Forelimb muscle (tissue), 1 donor: ENCODE measurements around the gene MCCD1. TPM values are rescaled to one million over a fixed set of nuclear protein-coding genes. Genes with fewer than 3 reads are reported as not detected.
"Not testable (repeated sequence)": the region's sequence is repeated elsewhere in the genome, so short reads cannot be mapped to it uniquely, and the experiment has no call there.

Source experiments
- DNase-seq: peaks from one replicate; pipeline ENCODE4 v3.0.0-alpha.2; 2013; ENCODE audit warnings: low read depth
- polyA plus RNA-seq: library from polyadenylated mRNA; unstranded; fragments of 120-200 nt; gene quantifications from one replicate; pipeline ENCODE4 v1.2.1, GENCODE V29; 2013; ENCODE audit not compliant: insufficient read length

The MCCD1 gene, protein sequence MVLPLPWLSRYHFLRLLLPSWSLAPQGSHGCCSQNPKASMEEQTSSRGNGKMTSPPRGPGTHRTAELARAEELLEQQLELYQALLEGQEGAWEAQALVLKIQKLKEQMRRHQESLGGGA
- polyA plus RNA-seq, result not detected

DNA sequence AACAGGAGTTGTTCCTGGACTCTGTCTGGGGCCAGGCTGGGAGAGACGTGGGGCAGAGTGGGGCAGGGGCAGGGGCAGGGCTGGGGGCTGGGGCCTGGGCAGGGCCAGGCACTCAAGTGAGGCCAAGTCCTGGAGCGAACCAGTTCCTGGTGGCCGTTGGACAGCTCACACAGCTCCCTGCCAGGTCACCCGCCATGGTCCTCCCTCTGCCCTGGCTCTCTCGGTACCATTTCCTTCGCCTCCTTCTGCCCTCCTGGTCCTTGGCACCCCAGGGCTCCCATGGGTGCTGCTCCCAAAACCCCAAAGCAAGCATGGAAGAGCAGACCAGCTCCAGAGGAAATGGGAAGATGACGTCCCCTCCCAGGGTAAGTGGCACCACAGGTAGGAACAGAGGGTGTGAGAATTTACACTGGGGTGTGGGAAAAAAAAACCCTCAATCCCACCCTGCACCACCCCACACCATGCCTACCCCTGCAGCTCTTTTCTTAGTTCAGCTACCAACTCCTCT, at the start of gene MCCD1:
Gene MCCD1, plus strand, starts transcription at position 142 of the 508 bp plus-strand sequence. Its CDS starts 53 bp downstream, at position 195.
- no peak for DNase-seq

GRCh38 chr6:31479151-31479932, 49.4 kb upstream of the MCCD1 start:
- no peak for DNase-seq

DNA sequence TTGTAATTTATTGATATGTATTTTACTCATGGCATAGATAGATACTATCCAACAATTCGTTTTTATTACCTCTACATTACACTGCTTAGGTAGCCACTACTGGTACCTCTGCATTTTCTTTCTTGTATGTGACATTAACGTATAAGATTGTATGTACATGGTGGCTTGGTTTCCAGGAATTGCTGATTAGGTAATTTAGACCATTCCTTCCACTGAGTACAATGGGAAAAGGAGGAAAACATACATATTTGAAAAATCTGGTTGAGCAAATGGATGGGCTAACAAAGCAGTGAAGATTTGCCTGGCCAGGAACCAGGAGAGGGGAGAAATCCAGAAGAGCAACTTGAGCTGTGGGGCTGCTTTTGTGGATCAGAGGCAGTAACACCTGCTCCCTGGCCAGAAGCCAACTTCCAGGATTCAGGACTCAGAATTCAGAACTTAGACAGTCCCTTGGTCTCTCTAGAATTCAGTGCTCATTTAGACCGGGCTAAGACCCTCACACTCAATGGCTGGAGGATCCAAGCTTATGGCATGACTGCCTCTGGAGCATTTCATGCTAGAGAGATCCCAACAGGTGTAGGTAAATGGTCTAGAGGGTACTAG, 48.7 kb upstream of the MCCD1 start:
- DNase-seq, result no peak

- no peak for DNase-seq
Observed at GRCh38 chr6:31480574-31480973, 48.2 kb upstream of the MCCD1 start.

- DNase-seq, result no peak
Observed at GRCh38 chr6:31483392-31483791, 45.4 kb upstream of the MCCD1 start.

- no peak for DNase-seq
Observed at GRCh38 chr6:31485055-31485454, 43.7 kb upstream of the MCCD1 start.

GRCh38 chr6:31486065-31486837, 42.5 kb upstream of the MCCD1 start:
- DNase-seq, result not testable (repeated sequence)

- DNase-seq, result not testable (repeated sequence)
Observed at GRCh38 chr6:31487674-31488073, 41.1 kb upstream of the MCCD1 start.

DNA sequence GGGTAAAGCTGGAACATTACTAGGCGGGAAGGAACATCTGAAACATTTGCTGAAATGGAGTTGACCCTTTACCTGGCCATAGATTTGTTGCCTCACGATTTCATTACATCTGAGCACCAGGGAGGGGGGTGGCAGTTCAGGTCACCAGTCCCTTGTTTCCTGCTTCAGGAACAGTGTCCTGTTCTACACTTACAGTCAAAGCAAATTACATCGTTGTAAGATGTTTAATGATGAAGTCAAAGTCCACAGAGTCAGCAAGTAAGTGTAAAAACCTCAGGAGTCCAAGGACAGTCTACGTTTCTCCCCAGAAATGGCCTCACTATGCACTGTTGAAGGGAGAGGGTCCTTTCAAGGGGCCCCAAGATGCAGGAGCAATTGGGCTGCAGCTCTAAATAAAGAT, 39.7 kb upstream of the MCCD1 start:
- DNase-seq, result no peak

DNA sequence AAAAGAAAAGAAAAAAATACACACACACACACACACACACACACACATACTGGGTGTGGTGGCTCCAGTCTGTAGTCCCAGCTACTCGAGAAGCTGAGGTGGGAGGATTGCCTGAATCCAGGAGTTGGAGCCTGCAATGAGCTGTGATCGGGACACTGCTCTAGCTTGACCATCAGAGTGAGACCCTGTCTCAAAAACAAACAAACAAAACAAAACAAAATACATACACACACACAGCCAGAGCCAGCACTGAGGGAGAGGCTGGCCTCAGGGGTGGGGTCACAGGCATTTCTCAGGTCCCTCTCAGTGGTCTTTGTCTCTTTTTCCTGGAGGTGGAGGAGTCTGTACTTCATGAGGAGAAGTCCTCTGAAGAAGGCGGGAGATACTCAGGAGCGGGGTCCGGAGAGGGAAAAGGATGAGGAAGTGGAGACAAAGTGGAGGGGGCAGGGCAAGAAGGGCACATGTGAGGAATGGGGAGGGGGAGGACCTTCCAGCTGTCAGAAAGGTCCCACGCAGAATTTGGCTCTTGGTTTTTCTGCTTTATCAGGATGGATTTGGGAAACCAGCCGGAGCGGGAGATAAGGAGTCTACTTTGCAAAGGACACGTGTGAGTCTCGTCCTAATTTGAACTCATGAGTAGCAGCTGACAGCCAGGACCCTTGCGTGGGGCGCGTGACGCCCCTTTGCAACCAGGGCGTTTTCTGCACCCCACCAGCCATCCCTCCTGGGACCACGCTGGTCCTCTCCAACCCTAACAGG, 38.5 kb upstream of the MCCD1 start:
- no peak for DNase-seq

- DNase-seq, result not testable (repeated sequence)
Observed at GRCh38 chr6:31493550-31493874, 35.2 kb upstream of the MCCD1 start.

GRCh38 chr6:31493875-31494694, 34.7 kb upstream of the MCCD1 start:
- no peak for DNase-seq

DNA sequence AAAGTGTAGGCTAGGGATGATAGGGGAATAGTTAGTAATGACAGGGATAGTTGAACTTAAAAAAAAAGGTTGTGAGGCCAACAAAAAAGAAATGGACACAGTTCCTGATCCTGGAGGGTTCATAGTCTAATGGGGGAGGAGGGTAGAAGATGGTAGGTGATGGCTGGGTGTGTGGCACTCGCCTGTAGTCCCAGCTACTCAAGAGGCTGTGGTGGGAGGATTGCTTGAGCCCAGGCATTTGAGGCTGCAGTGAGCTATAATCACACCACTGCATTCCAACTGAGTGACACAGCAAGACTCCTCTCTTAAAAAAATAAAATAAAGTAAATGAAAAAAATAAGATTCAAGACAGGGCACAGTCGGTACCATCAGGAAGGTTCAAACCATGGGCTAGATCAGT, 33.2 kb upstream of the MCCD1 start:
- DNase-seq, result no peak

DNA sequence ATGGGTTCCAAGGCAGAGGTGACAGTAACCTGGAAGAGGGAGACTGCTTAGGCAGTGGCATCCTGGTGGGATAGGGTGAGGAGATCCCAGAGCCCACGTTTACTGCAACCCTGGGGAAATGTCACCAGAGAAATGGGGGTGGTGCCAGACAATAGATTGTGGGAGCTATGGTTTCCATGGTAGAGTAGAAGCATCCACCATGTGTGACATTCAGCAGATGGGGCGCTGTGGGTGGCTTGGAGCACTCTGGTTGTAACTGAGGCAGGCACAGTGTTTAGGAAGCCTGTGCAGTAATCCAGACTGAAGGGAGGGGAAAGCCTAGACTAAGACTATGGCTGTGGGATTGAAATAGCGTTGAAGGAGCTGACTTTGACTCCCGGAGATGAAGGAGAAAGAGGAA, 31.9 kb upstream of the MCCD1 start:
- DNase-seq, result not testable (repeated sequence)

DNA sequence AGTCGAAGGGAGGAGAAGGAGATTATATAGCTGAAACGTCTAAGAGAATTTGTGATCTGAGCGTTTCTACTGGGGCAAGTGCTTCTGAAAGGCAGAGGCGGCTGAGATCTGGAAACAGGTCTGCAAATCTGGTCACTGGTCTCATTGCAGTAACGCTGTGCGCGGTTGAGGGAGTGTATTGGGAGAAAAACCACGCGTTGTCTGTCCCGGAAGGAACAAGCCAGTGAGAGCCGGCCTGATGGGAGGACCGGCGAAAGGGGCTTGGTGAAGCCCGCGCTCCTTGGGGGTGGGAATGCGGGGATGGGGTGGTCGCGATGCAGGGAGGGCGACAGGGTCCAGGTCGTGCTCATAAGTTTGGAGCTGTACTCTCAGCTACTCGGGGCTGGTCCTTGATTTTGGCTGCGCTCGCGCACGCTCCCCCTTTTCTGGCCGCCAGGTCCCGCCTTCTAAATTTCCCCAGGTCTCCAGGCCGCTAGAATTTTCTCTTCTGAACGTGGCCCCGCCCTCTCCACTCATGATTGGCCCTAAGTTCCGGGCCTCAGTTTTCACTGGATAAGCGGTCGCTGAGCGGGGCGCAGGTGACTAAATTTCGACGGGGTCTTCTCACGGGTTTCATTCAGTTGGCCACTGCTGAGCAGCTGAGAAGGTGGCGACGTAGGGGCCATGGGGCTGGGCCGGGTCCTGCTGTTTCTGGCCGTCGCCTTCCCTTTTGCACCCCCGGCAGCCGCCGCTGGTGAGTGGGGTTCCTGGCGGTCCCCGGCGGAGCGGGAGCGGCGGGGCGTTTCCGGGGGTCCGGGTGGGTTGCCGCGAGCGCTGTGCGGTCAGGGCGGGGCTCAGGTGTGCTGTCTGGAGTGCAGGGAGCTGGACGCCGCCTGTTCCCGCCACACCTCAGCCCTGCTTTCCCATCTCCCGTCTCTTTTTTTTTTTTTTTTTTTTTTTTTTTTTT, 31.0 kb upstream of the MCCD1 start, which contains the start of gene MICB:
Gene MICB, plus strand, starts transcription at position 615 of the 946 bp plus-strand sequence. Its CDS starts 49 bp downstream, at position 664.
- DNase-seq, result no peak

DNA sequence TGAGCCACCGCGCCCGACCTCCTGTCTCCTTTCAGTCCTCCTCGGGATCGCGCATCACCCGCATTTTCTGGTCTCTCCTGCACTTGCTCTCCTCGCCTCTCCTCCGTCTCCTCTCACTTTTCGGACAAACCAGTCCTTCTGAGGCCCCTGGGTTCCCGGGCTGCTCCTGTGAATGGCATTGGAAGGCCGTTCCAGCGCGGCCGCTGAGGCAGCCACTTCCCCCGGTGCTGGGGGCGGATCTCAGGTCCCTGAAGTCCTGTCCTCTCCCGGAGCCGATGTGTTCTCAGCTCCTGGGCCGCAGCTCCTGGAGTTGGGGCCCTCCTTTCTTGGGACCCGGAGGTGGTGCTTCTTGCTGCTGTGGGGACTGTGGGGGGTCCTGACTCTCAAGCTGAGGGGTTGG, 30.0 kb upstream of the MCCD1 start:
- no peak for DNase-seq

DNA sequence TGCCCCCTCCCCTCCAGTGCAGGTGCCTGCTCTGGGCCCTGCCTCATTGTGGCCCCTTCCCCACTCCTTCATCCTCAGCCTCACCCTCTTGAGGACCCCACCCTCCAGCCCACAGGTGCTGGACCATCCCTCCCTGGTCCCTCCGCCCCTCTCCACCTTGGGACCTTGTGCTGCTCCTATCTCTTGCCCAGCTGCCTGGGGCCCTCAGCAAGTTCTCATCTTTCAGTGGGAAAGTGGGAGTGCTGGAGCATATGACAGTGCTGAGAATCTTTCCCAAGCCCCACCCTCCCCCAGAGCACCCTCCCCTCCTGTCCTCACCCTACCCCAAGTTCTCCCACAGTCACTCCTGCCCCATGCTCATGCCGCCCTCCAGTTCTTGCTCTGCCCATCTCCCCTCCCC, 29.1 kb upstream of the MCCD1 start:
- not testable (repeated sequence) for DNase-seq

GRCh38 chr6:31502586-31502985, 26.2 kb upstream of the MCCD1 start:
- no peak for DNase-seq

DNA sequence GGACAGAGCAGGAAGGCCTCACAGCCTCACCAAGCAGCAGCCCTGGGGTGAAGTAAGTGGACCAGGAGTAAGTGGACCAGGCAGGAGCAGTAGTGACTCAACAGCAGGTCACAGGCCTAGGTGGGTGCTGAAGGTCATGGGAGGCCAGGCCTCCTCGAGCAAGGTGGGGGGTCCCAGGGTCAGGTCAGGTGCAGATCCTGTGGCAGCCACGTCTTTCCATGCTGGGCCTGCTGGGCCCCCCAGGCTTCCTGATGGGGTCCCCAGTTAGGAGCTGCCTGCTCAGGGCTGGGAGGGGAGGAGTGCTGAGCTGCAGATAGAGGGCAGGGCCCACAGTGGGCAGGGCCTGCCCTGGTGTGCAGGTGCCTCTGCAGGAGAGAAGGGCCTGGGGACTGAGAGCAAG, 19.7 kb upstream of the MCCD1 start:
- DNase-seq, result not testable (repeated sequence)
